ENCODE measurements around the gene TAAR6. TPM values are rescaled to one million over a fixed set of nuclear protein-coding genes. Genes with fewer than 3 reads are reported as not detected.

The TAAR6 gene
- total and polyA plus RNA-seq, 2 of the 4 experiments (the other 2 are of a cell fraction) = not detected

DNA sequence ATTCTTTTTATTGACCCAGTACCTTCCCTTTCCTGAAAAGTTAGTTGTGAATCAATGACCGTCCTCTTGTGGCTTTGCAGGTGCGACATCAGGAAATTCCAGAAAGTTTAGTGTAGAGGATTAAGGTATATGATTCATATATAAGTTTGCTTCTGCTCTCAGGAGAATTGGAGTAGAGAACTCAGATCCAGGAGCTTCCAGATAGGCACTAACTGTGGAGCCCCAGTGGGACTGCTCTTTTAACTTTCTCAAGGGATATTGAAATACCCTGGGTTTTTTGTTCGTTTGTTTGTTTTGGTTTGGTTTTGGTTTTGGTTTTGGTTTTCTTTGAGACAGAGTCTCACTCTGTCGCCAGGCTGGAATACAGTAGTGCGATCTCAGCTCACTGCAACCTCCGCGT is 44.4 kb downstream of the TAAR6 start:
- Histone ChIP-seq H2AFZ (replicated peaks; ENCODE audit: low read length, poor library complexity) (no peak overlapping the region), H3K4me2 (ENCODE audit: low read depth, low read length) (no peak overlapping the region), H3K23ac (ENCODE audit: low read depth, low read length) (no peak overlapping the region), H3K9ac (ENCODE audit: low read depth, low read length) (no peak overlapping the region), H3K56ac (ENCODE audit: extremely low read depth, insufficient read depth, low read length) (no peak overlapping the region), H3K9me3 (ENCODE audit: control insufficient read depth, insufficient read depth, low read length) (no peaks in the 10 kb centered on the region), H3K36me3 (ENCODE audit: control insufficient read depth, insufficient read depth, low read length) (no peaks in the 10 kb centered on the region), H2AK9ac (replicated peaks; ENCODE audit: low read depth, low read length, poor library complexity) (no peak overlapping the region), H3K14ac (replicated peaks; ENCODE audit: low read depth, low read length) (no peak overlapping the region), H4K91ac (ENCODE audit: insufficient read depth, low read depth, low read length) (no peak overlapping the region), H2BK20ac (ENCODE audit: low read depth, low read length) (no peak overlapping the region), H3K4me3 (ENCODE audit: insufficient read depth, low read depth, low read length) (no peak overlapping the region), H3K9me1 (ENCODE audit: insufficient read depth, low read length) (no peaks in the 10 kb centered on the region), H3K4me1 (ENCODE audit: control insufficient read depth, insufficient read depth, low read length) (no peaks in the 10 kb centered on the region), H2AK5ac (ENCODE audit: low read depth, low read length) (no peak overlapping the region), H3K79me1 (ENCODE audit: low read depth in 1 of 2, low read length in 2 of 2) (no peaks in the 10 kb centered on the region), H3K18ac (ENCODE audit: low read depth, low read length) (no peak overlapping the region), H2BK120ac (ENCODE audit: low read depth, low read length) (no peak overlapping the region), H3K4ac (ENCODE audit: low read depth, low read length) (no peak overlapping the region), H4K8ac (ENCODE audit: low read depth in 2 of 2, low read length in 2 of 2) (no peak overlapping the region), H2BK15ac (ENCODE audit: low read depth, low read length) (no peak overlapping the region), H4K5ac (ENCODE audit: low read depth, low read length) (no peak overlapping the region), H4K20me1 (ENCODE audit: insufficient read depth, low read length) (no peaks in the 10 kb centered on the region), H3K27me3 (ENCODE audit: control insufficient read depth, insufficient read depth, low read length) (peaks cover 23% of the 10 kb centered on the region), H3K27ac (ENCODE audit: insufficient read depth, low read length) (no peak overlapping the region), H2BK5ac (ENCODE audit: low read depth, low read length, poor library complexity, severe bottlenecking) (no peak overlapping the region)
- no TSS peak for BruUV-seq (replicated peaks)
- POLR2A ChIA-PET (ENCODE audit: unreplicated experiment) = no interaction called here
- in situ Hi-C loops (cut with MboI; ENCODE audit: low sequenced_read_pairs) (no loop called here), intact Hi-C loops (cut with micrococcal nuclease) (loop anchor here (5.0 kb wide), 1 partner anchor 38 kb away; no protein-coding TSS in a partner anchor), dilution Hi-C loops (cut with HindIII; ENCODE audit: low sequenced_read_pairs, unreplicated experiment) (no loop called here)
- no CpG with 5 or more reads among the region's 7 CpGs for WGBS, 2 experiments (ENCODE audit: extremely low coverage in 2 of 2, insufficient read length in 1 of 2)
- DNase-seq (no peak), ATAC-seq (ENCODE audit: low read depth) (no peak)
- no peak for TF ChIP-seq RAD21 (IDR thresholded peaks at IDR 0.05; ENCODE audit: low read length)
- no peak for TF ChIP-seq CHD1 (IDR thresholded peaks at IDR 0.05; ENCODE audit: low read depth, low read length)
- no peak for TF ChIP-seq CEBPB (IDR thresholded peaks at IDR 0.05; ENCODE audit: low read depth, low read length)
- TF ChIP-seq RFX5 (IDR thresholded peaks at IDR 0.05; ENCODE audit: low read depth, low read length) = no peak
- no peak for TF ChIP-seq USF2 (IDR thresholded peaks at IDR 0.05; ENCODE audit: low read depth, low read length)
- TF ChIP-seq, protein P1, sequence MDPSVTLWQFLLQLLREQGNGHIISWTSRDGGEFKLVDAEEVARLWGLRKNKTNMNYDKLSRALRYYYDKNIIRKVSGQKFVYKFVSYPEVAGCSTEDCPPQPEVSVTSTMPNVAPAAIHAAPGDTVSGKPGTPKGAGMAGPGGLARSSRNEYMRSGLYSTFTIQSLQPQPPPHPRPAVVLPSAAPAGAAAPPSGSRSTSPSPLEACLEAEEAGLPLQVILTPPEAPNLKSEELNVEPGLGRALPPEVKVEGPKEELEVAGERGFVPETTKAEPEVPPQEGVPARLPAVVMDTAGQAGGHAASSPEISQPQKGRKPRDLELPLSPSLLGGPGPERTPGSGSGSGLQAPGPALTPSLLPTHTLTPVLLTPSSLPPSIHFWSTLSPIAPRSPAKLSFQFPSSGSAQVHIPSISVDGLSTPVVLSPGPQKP (IDR thresholded peaks at IDR 0.05; ENCODE audit: borderline replicate concordance, low read depth, low read length) = no peak
- no peak for TF ChIP-seq SMC3 (IDR thresholded peaks at IDR 0.05; ENCODE audit: low read depth, low read length)
- CTCF ChIA-PET = no interaction called here
